BLaER1 treated with 17β-estradiol and CSF1 and Interleukin-3, amounts not matched to agents 10 nM and 100 nM (cell line): ENCODE results near the gene IGLON5.

ENCODE experiments used
- H3K27ac ChIP-seq, 11 experiments: shearing (Covaris generic); formaldehyde crosslinking; 2 replicates each; pipeline ENCODE4 v1.8.1; 2022
- H3K27me3 ChIP-seq, 11 experiments: shearing (Covaris generic); formaldehyde crosslinking; 2 replicates each; pipeline ENCODE4 v1.8.1; 2022
- H3K36me3 ChIP-seq, 11 experiments: shearing (Covaris generic); formaldehyde crosslinking; 2 replicates each; pipeline ENCODE4 v1.8.1; 2022
- H3K4me1 ChIP-seq, 10 experiments: shearing (Covaris generic); formaldehyde crosslinking; 2 replicates each; pipeline ENCODE4 v1.8.1; 2022
- H3K4me2 ChIP-seq, 11 experiments: shearing (Covaris generic); formaldehyde crosslinking; 2 replicates each; pipeline ENCODE4 v1.8.1; 2022
- H3K4me3 ChIP-seq, 10 experiments: shearing (Covaris generic); formaldehyde crosslinking; 2 replicates each; pipeline ENCODE4 v1.8.1; 2022
- H3K9ac ChIP-seq, 11 experiments: shearing (Covaris generic); formaldehyde crosslinking; 2 replicates each; pipeline ENCODE4 v1.8.1; 2022
- H3K9me3 ChIP-seq, 11 experiments: shearing (Covaris generic); formaldehyde crosslinking; replicated peaks in 1 of 11; 2 replicates each; pipeline ENCODE4 v1.8.1; 2022
- H4K20me1 ChIP-seq, 11 experiments: shearing (Covaris generic); formaldehyde crosslinking; 2 replicates each; pipeline ENCODE4 v1.8.1; 2022
- Cebpa-rat ChIP-seq, 11 experiments: shearing (Covaris generic); IDR thresholded peaks; 2 replicates each; pipeline ENCODE4 v1.8.1; 2022

Gene IGLON5

GRCh38 chr19:51329411-51329810 lies 18.0 kb downstream of the IGLON5 start:
- Histone ChIP-seq H3K4me1 (peaks cover 0 to 7% (median 0%) of the 10 kb centered on the region in 10 experiments; a peak in 4 of 20 replicates), H3K4me3 (no peak overlapping the region), H3K27ac (no peak overlapping the region), H3K9ac (no peak overlapping the region), H3K9me3 (peaks cover 8 to 36% (median 15%) of the 10 kb centered on the region in 11 experiments), H4K20me1 (peaks cover 0 to under 1% (median 0%) of the 10 kb centered on the region in 11 experiments; a peak in 1 of 22 replicates), H3K27me3 (peaks cover 21 to 35% (median 31%) of the 10 kb centered on the region in 11 experiments), H3K4me2 (no peak overlapping the region), H3K36me3 (peaks cover 4 to 17% (median 7%) of the 10 kb centered on the region in 11 experiments; a peak in 12 of 22 replicates)
- no peak for TF ChIP-seq Cebpa-rat (IDR thresholded peaks at IDR 0.05)

- no peak overlapping the region for H3K4me2 ChIP-seq
- no peak for TF ChIP-seq Cebpa-rat (IDR thresholded peaks at IDR 0.05)
- H3K27me3 ChIP-seq: peaks cover 21 to 35% (median 31%) of the 10 kb centered on the region in 11 experiments
Measured at GRCh38 chr19:51330366-51330765, 18.9 kb downstream of the IGLON5 start.

DNA sequence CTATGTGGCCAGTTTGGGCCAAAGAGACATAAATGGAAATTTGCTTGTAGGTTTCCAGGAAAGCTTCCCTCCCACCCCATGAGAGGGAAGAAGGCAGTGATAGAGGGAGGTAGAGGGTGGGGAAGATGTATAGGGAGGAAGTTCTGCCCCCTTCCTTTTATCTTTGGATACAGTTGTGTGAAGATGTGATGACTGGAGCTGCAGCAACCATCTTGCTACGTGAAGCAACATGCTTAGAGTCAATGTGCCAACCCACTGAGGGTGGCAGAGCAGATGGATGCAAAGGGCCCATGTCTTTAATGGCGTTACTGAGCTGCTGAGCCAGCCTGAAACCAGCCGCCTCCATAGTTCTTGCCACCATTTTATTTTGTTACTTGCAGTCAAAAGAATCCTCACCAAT lies 19.7 kb downstream of the IGLON5 start:
- H3K4me2 ChIP-seq: no peak overlapping the region
- no peak for TF ChIP-seq Cebpa-rat (IDR thresholded peaks at IDR 0.05)
- no peak overlapping the region for H3K9ac ChIP-seq
- H3K27me3 ChIP-seq: peaks cover 21 to 27% (median 24%) of the 10 kb centered on the region in 11 experiments
- H3K4me1 ChIP-seq: peaks cover 0 to 7% (median 0%) of the 10 kb centered on the region in 10 experiments; a peak in 4 of 20 replicates
- H3K4me3 ChIP-seq: no peak overlapping the region
- H4K20me1 ChIP-seq: no peaks in the 10 kb centered on the region
- H3K27ac ChIP-seq: no peak overlapping the region
- peaks cover 4 to 17% (median 7%) of the 10 kb centered on the region in 11 experiments; a peak in 12 of 22 replicates for H3K36me3 ChIP-seq
- H3K9me3 ChIP-seq: peaks cover 8 to 36% (median 15%) of the 10 kb centered on the region in 11 experiments

More at GRCh38 chr19:51330366-51330765, 18.9 kb downstream of the IGLON5 start:
- no peak overlapping the region for H3K27ac ChIP-seq
- H3K4me1 ChIP-seq: peaks cover 0 to 7% (median 0%) of the 10 kb centered on the region in 10 experiments; a peak in 4 of 20 replicates
- H3K9ac ChIP-seq: no peak overlapping the region
- H3K36me3 ChIP-seq: peaks cover 4 to 17% (median 7%) of the 10 kb centered on the region in 11 experiments; a peak in 12 of 22 replicates
- H4K20me1 ChIP-seq: no peaks in the 10 kb centered on the region
- peaks cover 8 to 36% (median 15%) of the 10 kb centered on the region in 11 experiments for H3K9me3 ChIP-seq
- no peak overlapping the region for H3K4me3 ChIP-seq

DNA sequence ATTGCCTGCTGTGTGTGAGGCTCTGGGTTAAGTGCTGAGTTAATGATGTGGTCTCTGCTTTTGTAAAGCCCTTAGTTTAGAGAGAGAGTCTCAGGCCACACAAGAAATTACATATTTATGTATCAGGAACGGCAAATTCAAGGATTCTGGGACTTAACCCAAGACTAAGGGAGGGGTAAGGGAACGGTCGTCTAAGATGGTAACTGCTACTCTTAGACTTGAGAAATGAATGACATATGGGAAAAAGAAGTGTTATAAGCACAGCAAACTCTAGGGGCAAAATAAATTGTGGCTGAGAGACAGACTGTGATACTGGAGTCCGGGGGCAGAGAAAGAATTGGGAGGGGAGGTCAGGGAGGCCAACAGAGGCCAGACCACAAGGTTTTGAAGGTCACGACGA lies 20.3 kb downstream of the IGLON5 start:
- no peak for TF ChIP-seq Cebpa-rat (IDR thresholded peaks at IDR 0.05)
- Histone ChIP-seq H3K4me2 (no peak overlapping the region), H3K4me1 (peaks cover 0 to 7% (median 0%) of the 10 kb centered on the region in 10 experiments; a peak in 4 of 20 replicates), H4K20me1 (no peaks in the 10 kb centered on the region), H3K27me3 (peaks cover 20 to 22% (median 22%) of the 10 kb centered on the region in 11 experiments), H3K27ac (no peak overlapping the region), H3K4me3 (no peak overlapping the region), H3K36me3 (peaks cover 4 to 17% (median 7%) of the 10 kb centered on the region in 11 experiments; a peak in 12 of 22 replicates), H3K9me3 (peaks cover 8 to 35% (median 15%) of the 10 kb centered on the region in 11 experiments), H3K9ac (no peak overlapping the region)

DNA sequence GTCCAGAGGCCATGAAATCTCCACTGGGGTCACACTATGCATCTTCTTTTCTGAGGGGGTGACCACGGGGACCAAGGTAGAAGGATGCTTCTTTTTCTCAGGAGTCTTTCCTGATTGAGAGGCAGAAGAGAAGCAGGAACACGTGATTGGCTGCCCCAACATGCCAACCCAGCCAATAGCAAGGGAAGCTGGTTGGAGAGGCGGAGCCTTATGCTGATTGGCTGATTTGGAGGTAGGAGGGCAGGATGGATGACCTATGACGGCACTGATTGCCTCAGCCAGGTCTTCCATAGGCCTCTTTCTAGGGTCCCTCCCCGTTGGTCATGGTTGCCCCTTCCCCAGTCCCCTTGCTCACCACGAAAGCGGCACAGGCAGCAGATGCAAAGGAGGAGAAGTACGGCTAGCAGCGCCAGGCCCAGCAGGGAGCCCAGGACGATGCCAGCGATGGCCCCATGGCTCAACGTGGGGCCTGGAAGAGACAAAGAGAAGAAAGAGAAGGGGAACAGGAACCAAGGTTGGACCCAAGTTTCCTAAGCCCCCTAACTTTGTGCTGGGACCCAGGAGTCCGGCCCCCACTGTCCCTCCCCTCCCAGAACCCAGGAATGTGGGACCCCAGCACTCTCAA lies 22.5 kb downstream of the IGLON5 start:
- no peak for TF ChIP-seq Cebpa-rat (IDR thresholded peaks at IDR 0.05)
- Histone ChIP-seq H3K4me3 (no peak overlapping the region), H3K27ac (no peak overlapping the region), H3K9me3 (peaks cover 8 to 27% (median 15%) of the 10 kb centered on the region in 11 experiments), H3K4me2 (no peak overlapping the region), H3K36me3 (peaks cover 4 to 17% (median 7%) of the 10 kb centered on the region in 11 experiments; a peak in 12 of 22 replicates), H3K9ac (no peak overlapping the region), H3K4me1 (peaks cover 5 to 10% (median 8%) of the 10 kb centered on the region in 10 experiments; a peak in 14 of 20 replicates), H3K27me3 (no peaks in the 10 kb centered on the region; a peak in 2 of 22 replicates), H4K20me1 (no peaks in the 10 kb centered on the region)

- no peak overlapping the region for H3K4me3 ChIP-seq
- H3K9me3 ChIP-seq: peaks cover 0 to 7% (median 0%) of the 10 kb centered on the region in 11 experiments; a peak in 1 of 22 replicates
- peaks cover 5 to 27% (median 22%) of the 10 kb centered on the region in 10 experiments; a peak in 17 of 20 replicates for H3K4me1 ChIP-seq
- H3K36me3 ChIP-seq: peaks cover 0 to 3% (median 0%) of the 10 kb centered on the region in 11 experiments; a peak in 1 of 22 replicates
- peaks cover 0 to 19% (median 11%) of the 10 kb centered on the region in 11 experiments; a peak in 18 of 22 replicates for H3K27me3 ChIP-seq
- peak overlapping the region in 2 of 11 experiments; percentile 78; a peak in 1 of 22 replicates for H3K9ac ChIP-seq
- H3K4me2 ChIP-seq: no peak overlapping the region
- peak overlapping the region in 1 of 11 experiments; percentile 73; a peak in 1 of 22 replicates for H3K27ac ChIP-seq
- no peak for TF ChIP-seq Cebpa-rat (IDR thresholded peaks at IDR 0.05)
- H4K20me1 ChIP-seq: no peaks in the 10 kb centered on the region
Measured at GRCh38 chr19:51337141-51337860, 25.9 kb downstream of the IGLON5 start.

DNA sequence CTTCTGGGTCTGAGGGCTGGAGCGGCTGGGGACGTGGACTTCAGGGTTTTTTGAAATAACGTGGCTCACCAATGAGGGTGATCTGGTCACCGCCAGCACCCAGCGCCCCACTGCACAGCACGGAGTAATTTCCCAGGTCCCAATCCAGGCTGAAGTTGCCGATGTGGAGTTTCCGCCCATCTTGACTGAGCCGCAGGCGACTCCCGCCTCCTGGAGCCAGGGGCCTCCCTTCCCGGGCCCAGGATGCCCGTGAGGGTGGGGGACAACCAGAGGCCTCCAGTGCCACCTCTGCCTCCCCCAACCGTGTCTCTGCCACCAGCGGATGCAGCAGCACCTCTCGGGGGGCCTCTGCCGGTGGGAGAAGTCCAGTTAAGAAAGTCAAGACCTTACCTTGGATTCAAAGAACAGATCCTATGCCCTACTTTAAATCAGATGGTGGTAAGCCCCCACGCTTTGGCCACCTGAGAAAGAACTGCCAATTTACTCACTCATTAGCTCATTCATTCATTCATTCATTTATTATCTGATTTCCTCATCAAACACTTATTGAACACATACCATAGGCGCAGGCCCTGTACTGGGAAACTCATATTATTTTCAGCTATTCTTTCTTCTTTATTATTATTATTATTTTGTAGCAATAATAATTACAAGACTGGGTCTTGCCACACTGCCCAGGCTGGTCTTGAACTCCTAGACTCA lies 26.6 kb downstream of the IGLON5 start:
- no peaks in the 10 kb centered on the region for H3K36me3 ChIP-seq
- H3K27ac ChIP-seq: peak overlapping the region in 9 of 11 experiments; percentile 51 to 77 (median 73); a peak in 18 of 22 replicates
- no peaks in the 10 kb centered on the region for H4K20me1 ChIP-seq
- H3K27me3 ChIP-seq: peaks cover 0 to 19% (median 11%) of the 10 kb centered on the region in 11 experiments; a peak in 18 of 22 replicates
- peak overlapping the region; percentile 59 to 77 (median 68); a peak in 19 of 20 replicates for H3K4me3 ChIP-seq
- H3K9ac ChIP-seq: peak overlapping the region; percentile 53 to 83 (median 75); a peak in 21 of 22 replicates
- TF ChIP-seq Cebpa-rat (IDR thresholded peaks at IDR 0.05): no peak
- H3K4me2 ChIP-seq: peak overlapping the region; percentile 78 to 98 (median 91)
- H3K9me3 ChIP-seq: 0 out of 22 replicates have a peak, but pooled peaks cover 0 to 6% (median 0%) of the 10 kb centered on the region in 11 experiments
- peaks cover 9 to 30% (median 25%) of the 10 kb centered on the region in 10 experiments; a peak in 17 of 20 replicates for H3K4me1 ChIP-seq
